ENCODE results near the gene ACAD8. TPM values are rescaled to one million over a fixed set of nuclear protein-coding genes. Genes with fewer than 3 reads are reported as not detected.

Gene ACAD8
- total RNA-seq, 1 donor from 2014 or later: 33.5 TPM

DNA sequence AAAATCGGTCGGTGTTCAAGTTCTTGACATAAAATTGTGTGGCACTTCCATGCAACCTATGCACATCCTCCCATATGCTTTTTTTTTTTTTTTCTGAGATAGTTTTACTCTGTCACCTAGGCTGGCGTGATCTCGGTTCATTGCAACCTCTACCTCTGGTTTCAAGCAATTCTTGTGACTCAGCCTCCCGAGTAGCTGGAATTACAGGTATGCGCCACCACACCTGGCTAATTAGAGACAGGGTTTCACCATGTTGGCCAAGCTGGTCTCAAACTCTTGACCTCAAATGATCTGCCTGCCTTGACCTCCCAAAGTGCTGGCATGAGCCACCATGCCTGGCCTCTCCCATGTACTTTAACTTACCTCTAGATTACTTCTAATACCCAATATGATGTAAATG, 37.8 kb downstream of the ACAD8 start:
- Mint-ChIP-seq H3K36me3 (ENCODE audit: low read depth, unreplicated experiment) (peaks cover 6% of the 10 kb centered on the region), H3K27ac (ENCODE audit: unreplicated experiment) (no peak overlapping the region), H3K4me3 (ENCODE audit: unreplicated experiment) (no peak overlapping the region), H3K4me1 (ENCODE audit: unreplicated experiment) (peaks cover 6% of the 10 kb centered on the region), H3K27me3 (ENCODE audit: unreplicated experiment) (no peaks in the 10 kb centered on the region), H3K9me3 (ENCODE audit: unreplicated experiment) (no peaks in the 10 kb centered on the region)
- TF ChIP-seq, protein P1, sequence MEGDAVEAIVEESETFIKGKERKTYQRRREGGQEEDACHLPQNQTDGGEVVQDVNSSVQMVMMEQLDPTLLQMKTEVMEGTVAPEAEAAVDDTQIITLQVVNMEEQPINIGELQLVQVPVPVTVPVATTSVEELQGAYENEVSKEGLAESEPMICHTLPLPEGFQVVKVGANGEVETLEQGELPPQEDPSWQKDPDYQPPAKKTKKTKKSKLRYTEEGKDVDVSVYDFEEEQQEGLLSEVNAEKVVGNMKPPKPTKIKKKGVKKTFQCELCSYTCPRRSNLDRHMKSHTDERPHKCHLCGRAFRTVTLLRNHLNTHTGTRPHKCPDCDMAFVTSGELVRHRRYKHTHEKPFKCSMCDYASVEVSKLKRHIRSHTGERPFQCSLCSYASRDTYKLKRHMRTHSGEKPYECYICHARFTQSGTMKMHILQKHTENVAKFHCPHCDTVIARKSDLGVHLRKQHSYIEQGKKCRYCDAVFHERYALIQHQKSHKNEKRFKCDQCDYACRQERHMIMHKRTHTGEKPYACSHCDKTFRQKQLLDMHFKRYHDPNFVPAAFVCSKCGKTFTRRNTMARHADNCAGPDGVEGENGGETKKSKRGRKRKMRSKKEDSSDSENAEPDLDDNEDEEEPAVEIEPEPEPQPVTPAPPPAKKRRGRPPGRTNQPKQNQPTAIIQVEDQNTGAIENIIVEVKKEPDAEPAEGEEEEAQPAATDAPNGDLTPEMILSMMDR (IDR thresholded peaks at IDR 0.05; ENCODE audit: unreplicated experiment): no peak
- no peak for DNase-seq (ENCODE audit: low spot score)

DNA sequence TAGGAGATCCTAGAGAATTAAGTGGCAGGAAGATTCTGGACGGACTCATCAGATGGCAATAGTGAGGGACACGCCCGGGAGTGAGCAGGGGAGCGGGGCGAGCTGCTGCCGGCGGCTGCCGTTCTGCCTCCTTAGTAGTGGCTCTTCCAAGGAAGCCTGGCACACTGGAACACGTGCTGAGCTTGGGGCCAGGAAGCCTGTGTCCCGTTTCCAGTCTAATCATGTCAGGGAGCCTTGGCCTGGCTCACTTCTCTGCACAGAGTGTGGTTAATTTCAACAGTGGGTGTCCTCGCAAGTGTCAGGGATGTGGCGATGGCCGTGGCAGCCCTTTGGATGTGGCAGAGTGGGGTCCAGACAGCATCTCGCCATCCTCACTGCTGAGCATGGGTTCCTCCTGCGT, 39.3 kb downstream of the ACAD8 start:
- peaks cover 6% of the 10 kb centered on the region for H3K36me3 Mint-ChIP-seq (ENCODE audit: low read depth, unreplicated experiment)
- H3K27ac Mint-ChIP-seq (ENCODE audit: unreplicated experiment): no peak overlapping the region

DNA sequence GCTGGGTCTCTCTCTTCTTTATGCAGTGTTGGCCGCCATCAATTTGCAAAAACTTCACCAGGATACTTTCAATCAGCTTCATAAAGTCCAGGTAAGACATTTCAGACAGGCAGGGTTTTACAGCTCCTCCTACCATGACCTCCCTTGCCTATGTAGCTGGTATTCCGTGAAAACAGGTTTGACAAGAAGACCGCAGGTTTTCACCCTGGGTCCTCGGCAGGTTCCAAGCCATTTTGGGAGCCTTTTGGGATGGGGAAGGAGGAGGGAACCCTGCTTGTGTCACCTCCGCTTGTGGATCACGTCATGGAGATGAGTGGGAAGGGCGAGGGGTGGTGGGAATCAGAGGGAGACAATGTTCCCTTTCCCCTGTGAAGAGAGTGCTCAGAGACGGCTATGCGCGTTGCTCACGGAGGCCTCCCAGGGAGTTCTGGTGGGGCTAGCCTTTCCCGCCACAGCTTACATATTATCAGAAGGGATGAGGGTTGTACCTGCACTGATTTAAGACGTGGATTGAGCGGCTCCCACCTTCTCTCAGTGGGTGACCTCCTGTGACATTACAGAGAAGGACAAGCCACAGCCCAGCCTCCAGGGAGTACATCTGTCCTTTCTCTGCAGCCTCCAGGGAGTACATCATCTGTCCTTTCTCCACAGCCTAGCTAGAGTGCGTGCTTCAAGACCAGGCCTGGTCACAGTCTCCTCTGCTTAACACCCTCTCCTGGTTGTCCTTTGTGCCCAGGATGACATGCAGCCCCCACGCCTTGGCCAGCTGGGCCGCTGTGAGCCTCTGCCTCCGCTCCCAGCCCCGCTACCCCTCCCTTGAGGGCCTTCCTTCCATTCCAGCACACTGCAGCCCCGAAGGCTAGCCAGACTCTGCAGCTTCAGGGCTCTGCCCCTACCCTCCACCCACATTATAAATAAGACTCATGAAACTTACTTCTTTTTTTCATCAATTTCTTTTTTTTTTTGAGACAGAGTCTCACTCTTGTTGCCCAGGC, 40.0 kb downstream of the ACAD8 start:
- Mint-ChIP-seq H3K9me3 (ENCODE audit: unreplicated experiment) (no peaks in the 10 kb centered on the region), H3K27ac (ENCODE audit: unreplicated experiment) (no peak overlapping the region), H3K36me3 (ENCODE audit: low read depth, unreplicated experiment) (peaks cover 6% of the 10 kb centered on the region), H3K4me3 (ENCODE audit: unreplicated experiment) (no peak overlapping the region), H3K27me3 (ENCODE audit: unreplicated experiment) (no peaks in the 10 kb centered on the region), H3K4me1 (ENCODE audit: unreplicated experiment) (peaks cover 4% of the 10 kb centered on the region)
- TF ChIP-seq, protein P1 (IDR thresholded peaks at IDR 0.05; ENCODE audit: unreplicated experiment): no peak
- DNase-seq (ENCODE audit: low spot score): no peak

More for the DNA sequence above, 39.3 kb downstream of the ACAD8 start:
- no peaks in the 10 kb centered on the region for H3K27me3 Mint-ChIP-seq (ENCODE audit: unreplicated experiment)
- no peak for DNase-seq (ENCODE audit: low spot score)
- peaks cover 6% of the 10 kb centered on the region for H3K4me1 Mint-ChIP-seq (ENCODE audit: unreplicated experiment)
- no peak overlapping the region for H3K4me3 Mint-ChIP-seq (ENCODE audit: unreplicated experiment)
- TF ChIP-seq, protein P1 (IDR thresholded peaks at IDR 0.05; ENCODE audit: unreplicated experiment): no peak
- no peaks in the 10 kb centered on the region for H3K9me3 Mint-ChIP-seq (ENCODE audit: unreplicated experiment)

DNA sequence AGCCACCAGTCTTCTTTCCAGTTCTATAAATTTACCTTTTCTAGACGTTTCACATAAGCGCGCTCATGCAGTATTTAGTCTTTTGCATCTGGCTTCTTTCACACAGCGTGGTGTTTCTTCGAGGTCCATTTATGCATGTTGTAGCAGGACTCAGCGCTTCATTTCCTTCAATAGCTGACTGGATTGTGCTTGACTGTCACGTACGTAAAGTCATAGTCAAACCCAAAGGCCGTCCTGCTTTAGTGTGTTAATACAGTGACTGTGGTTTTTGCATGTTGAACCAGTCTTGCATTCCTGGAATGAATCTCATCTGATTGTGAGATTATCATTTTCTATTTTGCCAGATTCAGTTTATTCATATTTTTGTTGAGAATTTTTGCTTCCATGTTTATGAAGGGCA, 41.3 kb downstream of the ACAD8 start:
- no peak for DNase-seq (ENCODE audit: low spot score)
- Mint-ChIP-seq H3K27ac (ENCODE audit: unreplicated experiment) (no peak overlapping the region), H3K9me3 (ENCODE audit: unreplicated experiment) (no peaks in the 10 kb centered on the region), H3K4me1 (ENCODE audit: unreplicated experiment) (peaks cover 4% of the 10 kb centered on the region), H3K27me3 (ENCODE audit: unreplicated experiment) (no peaks in the 10 kb centered on the region), H3K4me3 (ENCODE audit: unreplicated experiment) (no peak overlapping the region), H3K36me3 (ENCODE audit: low read depth, unreplicated experiment) (peaks cover 6% of the 10 kb centered on the region)
- TF ChIP-seq, protein P1 (IDR thresholded peaks at IDR 0.05; ENCODE audit: unreplicated experiment): no peak

DNA sequence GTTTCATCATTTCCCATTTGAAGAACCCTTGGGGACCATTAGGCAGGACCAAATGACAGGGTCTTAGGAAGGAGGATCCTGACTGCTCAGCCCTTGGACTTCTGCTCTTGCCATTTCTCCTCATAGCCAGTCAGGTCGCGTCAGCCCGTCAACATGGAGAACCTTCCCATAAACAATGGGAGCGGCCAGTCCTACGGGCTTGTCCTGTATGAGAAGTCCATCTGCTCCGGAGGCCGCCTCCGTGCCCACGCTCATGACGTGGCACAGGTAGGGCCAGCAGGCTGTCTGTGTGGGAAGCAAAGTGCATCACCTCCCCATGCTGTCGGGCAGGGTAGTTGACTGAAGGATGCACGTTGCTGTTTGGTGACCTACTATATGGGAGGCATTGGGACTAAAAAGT, 58.9 kb downstream of the ACAD8 start:
- Mint-ChIP-seq H3K4me1 (ENCODE audit: unreplicated experiment) (no peaks in the 10 kb centered on the region), H3K27ac (ENCODE audit: unreplicated experiment) (no peak overlapping the region), H3K36me3 (ENCODE audit: low read depth, unreplicated experiment) (peaks cover 8% of the 10 kb centered on the region), H3K4me3 (ENCODE audit: unreplicated experiment) (no peak overlapping the region), H3K9me3 (ENCODE audit: unreplicated experiment) (no peaks in the 10 kb centered on the region), H3K27me3 (ENCODE audit: unreplicated experiment) (no peaks in the 10 kb centered on the region)
- TF ChIP-seq, protein P1 (IDR thresholded peaks at IDR 0.05; ENCODE audit: unreplicated experiment): no peak
- no peak for DNase-seq (ENCODE audit: low spot score)

Data from endothelial cell (in vitro differentiated cells).